Measurements from ENCODE around the gene UBE2E1.

Gene UBE2E1

GRCh38 chr3:23762214-23762613 is 43.5 kb upstream of the UBE2E1 start:
- DNase-seq (ENCODE audit: low read depth) = no peak
- no peak overlapping the region for H3K4me3 ChIP-seq (ENCODE audit: low read depth, low read length)
- TF ChIP-seq, protein P1, sequence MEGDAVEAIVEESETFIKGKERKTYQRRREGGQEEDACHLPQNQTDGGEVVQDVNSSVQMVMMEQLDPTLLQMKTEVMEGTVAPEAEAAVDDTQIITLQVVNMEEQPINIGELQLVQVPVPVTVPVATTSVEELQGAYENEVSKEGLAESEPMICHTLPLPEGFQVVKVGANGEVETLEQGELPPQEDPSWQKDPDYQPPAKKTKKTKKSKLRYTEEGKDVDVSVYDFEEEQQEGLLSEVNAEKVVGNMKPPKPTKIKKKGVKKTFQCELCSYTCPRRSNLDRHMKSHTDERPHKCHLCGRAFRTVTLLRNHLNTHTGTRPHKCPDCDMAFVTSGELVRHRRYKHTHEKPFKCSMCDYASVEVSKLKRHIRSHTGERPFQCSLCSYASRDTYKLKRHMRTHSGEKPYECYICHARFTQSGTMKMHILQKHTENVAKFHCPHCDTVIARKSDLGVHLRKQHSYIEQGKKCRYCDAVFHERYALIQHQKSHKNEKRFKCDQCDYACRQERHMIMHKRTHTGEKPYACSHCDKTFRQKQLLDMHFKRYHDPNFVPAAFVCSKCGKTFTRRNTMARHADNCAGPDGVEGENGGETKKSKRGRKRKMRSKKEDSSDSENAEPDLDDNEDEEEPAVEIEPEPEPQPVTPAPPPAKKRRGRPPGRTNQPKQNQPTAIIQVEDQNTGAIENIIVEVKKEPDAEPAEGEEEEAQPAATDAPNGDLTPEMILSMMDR (conservative IDR thresholded peaks at IDR 0.05; ENCODE audit: low read depth, low read length) = no peak

GRCh38 chr3:23762759-23763477 is 42.8 kb upstream of the UBE2E1 start:
- peak overlapping the region; percentile 54 for H3K4me3 ChIP-seq (ENCODE audit: low read depth, low read length)
- TF ChIP-seq, protein P1 (conservative IDR thresholded peaks at IDR 0.05; ENCODE audit: low read depth, low read length) = peak; percentile 6
- DNase-seq (ENCODE audit: low read depth) = peak; percentile 42

DNA sequence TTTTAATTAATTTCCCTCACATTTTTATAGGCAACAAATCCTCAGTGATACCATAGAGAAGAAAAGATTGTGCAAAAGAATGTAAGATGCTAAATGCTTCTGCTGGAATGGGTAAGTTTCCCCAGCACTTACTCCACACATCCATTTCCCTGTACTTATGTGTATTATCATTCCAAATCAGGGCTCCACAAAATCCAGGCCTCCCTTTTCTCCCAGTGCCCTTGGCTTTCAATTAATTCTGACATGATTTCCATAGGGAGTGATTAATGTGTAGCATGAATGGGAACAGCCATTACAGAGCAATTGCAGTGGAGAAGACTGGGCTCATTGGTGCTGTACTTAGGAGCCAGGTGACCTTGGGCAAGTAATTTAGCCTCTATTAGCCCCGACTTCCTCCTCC is 41.3 kb upstream of the UBE2E1 start:
- H3K4me3 ChIP-seq (ENCODE audit: low read depth, low read length) = no peak overlapping the region
- no peak for DNase-seq (ENCODE audit: low read depth)
- TF ChIP-seq, protein P1 (conservative IDR thresholded peaks at IDR 0.05; ENCODE audit: low read depth, low read length) = no peak

DNA sequence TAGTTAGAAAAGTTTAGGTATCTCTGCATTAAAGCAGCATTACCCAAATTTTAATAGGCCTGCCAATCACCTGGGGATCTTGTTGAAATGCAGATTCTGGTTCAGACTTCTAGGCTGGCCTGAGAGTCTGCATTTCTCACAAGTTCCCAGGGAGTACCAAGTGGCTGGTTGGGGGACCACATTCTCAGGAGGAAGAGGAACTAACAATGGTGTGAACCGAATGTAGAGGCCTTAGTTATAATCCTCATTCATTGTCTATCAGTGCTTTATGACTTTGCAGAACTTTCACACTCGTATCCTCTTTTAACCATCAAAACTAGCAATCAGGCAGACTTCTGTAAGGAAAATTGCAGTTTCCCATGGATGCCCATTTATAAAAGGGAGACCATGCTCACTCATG is 38.2 kb upstream of the UBE2E1 start:
- no peak overlapping the region for H3K4me3 ChIP-seq (ENCODE audit: low read depth, low read length)
- DNase-seq (ENCODE audit: low read depth) = no peak
- TF ChIP-seq, protein P1 (conservative IDR thresholded peaks at IDR 0.05; ENCODE audit: low read depth, low read length) = no peak

GRCh38 chr3:23775254-23775909 is 30.4 kb upstream of the UBE2E1 start:
- TF ChIP-seq, protein P1 (conservative IDR thresholded peaks at IDR 0.05; ENCODE audit: low read depth, low read length) = no peak
- H3K4me3 ChIP-seq (ENCODE audit: low read depth, low read length) = no peak overlapping the region
- no peak for DNase-seq (ENCODE audit: low read depth)

DNA sequence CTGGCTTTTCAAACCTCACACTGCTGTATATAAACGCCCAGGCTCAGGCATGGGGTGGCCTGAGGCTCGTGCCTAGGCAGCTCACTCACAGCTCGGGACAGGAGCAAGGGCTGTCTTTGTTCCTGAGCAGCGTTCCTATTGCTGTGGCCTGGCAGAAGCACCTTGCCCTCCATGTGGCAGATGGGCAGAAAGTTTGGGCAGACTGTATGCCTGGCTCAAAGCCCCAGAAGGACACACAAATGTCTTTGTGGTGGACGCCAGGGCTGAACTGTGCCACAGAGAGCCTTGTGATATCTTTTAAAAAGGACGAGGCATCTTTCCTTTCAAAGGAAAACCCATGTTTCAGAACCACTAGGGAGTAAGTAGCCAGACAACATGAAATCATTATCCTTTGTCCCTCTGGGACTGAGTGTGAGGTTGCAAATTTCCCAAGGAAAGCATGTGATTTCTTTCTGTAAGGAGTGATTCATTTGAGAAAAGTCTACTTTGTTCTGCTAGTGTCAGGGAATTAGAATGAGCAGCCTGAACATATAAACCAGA is 29.3 kb upstream of the UBE2E1 start:
- H3K4me3 ChIP-seq (ENCODE audit: low read depth, low read length) = no peak overlapping the region
- peak; percentile 90 for DNase-seq (ENCODE audit: low read depth)
- TF ChIP-seq, protein P1 (conservative IDR thresholded peaks at IDR 0.05; ENCODE audit: low read depth, low read length) = no peak

All from choroid plexus epithelial cell (primary cell).